Activated CD8-positive, alpha-beta memory T cell treated with anti-CD3 and anti-CD28 coated beads for 1 hour (primary cell): Measurements from ENCODE around the gene GCNA.
A peak's percentile ranks its signal among the peaks of the same experiment; 100 is the strongest.
"Not testable (repeated sequence)": the region's sequence is repeated elsewhere in the genome, so short reads cannot be mapped to it uniquely, and the experiment has no call there.

Experiments
- DNase-seq, 2 donors: peaks; one replicate each; pipeline ENCODE4 v3.0.0-alpha.2; 2020; ENCODE audit warnings: low read depth in 1 of 2; ENCODE audit errors: extremely low read depth in 1 of 2

Gene GCNA

DNA sequence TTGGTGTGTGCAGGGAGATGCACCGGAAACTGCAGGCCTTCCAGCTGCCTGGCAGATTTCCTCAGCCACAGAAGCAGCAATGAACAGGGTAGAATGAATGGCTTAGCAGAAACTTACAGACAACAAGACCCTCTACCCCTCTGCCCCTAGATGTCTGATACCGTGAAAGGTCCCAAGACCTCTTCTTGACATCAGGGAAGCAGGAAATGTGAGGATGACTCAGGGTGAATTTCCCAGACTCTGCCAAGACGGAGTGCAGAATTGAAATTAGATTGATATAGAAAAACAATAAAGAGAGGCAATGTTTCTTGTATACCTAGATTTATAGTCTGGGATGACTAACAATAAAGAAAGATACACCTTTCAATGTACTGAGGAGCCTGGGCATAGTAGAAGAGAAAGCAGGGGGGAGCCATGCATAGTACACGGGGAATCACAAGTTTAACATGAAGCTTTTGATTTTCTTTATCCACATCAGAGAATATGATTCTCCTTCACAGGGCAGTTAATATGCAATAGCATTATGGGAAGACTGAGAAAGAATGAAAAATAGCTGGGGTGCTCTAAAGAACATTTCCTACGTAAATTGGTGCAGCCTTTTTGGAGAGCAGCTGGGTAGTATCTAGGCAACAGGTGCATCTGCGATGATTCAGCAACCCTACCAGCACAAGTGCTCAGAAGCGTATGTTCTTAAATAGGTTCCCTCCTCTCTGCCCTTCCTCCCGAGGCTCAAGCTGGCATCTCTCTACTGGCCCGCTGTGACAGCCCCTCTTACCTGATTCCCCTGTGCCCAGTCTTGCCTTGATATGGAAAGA, 58.4 kb downstream of the GCNA start:
- no peak for DNase-seq

DNA sequence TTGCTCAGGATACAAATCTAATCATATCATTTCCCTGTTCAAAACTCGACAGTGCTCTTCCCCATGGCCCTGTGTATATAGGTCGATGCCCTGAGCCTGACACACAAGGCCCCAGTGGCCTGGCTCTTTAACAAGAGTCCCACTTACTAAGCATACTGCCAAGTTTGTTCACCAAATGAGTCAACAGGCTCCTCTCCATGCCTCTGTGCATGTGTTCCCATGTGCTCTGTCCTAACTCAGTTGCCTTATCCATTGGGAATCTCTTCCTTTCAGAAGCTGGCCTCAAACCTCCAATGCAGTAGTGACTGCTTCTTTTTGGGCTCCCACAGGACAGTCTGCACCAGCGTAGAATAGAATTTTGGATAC, 59.0 kb downstream of the GCNA start:
- DNase-seq: no peak

DNA sequence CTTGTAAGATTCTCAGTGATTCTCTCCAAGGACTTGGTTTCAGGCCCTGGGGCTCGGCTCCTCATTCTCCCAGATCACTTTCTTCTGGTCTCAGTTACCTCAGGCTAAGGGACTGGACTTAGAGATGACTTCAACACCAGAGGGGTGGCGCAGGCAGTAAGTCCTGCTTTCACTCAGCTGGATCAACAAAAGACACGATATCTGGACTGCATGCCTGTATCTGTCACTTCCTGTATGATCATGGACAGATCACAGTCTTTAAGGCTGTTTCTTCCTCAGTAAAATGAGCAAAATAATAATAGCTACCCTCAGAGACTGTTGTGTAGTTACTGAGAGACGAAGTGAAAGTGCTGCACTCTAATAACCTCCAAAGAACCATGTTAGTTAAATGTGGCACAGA, 59.6 kb downstream of the GCNA start:
- DNase-seq: no peak

DNA sequence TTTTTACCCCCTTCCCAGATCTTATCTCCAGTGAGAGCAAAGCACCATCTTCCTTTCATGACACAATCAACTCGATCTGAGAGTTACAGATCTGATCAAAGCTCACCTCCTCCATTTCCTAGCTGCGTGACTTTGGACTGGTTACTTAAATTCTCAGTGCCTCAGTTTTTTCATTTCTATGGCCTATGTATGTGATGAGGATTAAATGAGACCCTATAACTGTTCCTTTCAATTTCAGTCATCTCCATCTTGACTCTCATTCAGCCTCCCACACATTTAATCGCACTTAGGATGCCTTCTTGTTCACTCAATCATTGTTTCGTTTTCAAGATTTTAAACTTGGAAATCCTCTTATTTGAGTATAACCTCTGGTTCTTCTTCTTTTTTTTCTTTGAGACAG, 60.2 kb downstream of the GCNA start:
- no peak for DNase-seq

DNA sequence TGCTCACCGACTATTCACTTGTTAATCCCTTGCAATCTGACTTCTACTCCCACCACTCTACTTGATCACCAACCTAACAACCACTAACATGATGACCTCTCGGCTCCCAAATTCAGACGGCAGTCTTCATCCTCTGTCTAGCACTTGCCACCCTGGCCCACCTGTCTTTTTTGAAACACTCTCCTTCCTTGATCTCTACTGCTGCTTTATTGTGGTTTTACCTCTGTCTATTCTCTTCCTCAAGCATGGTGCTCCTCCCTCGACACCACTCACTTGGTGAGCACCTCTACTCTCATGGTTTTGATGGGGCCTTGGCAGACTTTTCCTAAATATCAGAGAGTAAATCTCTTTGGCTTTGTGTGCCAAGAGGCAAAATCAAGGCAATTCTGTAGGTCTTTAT, 61.8 kb downstream of the GCNA start:
- DNase-seq: no peak

DNA sequence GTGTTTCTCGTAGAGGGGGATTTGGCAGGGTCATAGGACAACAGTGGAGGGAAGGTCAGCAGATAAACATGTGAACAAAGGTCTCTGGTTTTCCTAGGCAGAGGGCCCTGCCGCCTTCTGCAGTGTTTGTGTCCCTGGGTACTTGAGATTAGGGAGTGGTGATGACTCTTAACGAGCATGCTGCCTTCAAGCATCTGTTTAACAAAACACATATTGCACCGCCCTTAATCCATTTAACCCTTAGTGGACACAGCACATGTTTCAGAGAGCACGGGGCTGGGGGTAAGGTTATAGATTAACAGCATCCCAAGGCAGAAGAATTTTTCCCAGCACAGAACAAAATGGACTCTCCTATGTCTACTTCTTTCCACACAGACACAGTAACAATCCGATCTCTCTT, 66.2 kb downstream of the GCNA start:
- not testable (repeated sequence) for DNase-seq

DNA sequence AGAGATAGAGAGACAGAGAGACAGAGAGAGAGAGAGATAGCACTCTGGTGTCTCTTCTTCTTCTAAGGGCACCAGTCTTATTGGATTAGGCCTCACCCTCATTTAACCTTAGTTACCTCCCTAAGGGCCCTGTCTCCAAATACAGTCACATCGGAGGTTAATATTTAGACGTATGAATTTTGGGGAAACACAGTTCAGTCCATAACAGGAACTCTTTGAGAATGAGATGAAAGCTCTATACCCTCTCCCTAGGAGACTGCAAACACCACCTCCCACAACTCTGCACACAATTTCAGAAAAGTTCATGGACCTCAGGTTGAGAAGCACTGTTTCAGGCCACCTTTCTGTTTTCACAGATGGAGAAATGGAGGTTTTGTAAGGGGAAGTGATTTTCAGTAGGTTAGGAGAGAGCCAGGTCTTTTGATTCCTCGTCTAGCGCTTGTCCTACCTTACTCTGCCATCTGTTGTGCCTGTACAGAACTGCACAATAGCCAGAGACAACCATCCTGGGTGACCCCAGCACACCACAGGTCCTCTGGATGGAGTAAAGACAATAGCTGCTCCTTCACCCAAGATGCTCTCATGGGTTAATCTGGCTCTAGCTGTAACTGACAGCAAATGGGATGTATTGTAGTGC, 72.2 kb downstream of the GCNA start:
- DNase-seq: no peak

DNA sequence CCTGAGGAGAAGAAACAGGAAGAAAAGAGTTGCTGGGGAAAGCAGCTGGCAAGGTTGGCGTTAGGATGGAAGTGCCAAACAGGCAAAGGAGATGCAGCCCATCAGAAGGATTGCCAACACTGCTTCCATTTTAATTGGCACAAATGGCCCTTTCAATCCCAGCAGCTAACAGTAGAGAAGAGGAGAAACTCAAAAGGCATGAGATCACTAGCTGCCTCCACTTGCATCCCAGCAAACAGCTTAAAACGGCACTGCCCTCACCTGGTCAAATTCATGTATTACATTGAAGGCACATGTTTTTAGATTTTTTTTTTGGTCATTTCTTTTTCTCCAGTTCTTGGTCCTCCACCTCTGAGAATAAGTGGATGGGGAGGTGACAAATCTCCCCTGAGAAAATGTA, 74.2 kb downstream of the GCNA start:
- peak in 1 of 2 donors; percentile 27 for DNase-seq

DNA sequence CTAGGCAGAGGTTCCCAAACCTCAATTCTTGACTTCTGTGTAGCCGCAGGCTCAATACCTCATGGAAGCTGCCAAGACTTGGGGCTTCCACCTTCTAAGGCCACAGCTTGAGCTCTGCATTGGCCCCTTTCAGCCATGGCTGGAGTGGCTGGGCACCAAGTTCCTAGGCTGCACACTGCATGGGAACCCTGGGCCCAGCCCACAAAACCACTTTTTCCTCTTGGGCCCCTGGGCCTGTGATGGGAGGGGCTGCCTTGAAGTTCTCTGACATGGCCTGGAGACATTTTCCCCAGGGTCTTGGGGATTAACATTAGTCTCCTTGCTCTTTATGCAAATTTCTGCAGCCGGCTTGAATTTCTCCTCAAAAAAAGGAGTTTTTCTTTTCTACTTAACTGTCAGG, 75.1 kb downstream of the GCNA start:
- no peak for DNase-seq

DNA sequence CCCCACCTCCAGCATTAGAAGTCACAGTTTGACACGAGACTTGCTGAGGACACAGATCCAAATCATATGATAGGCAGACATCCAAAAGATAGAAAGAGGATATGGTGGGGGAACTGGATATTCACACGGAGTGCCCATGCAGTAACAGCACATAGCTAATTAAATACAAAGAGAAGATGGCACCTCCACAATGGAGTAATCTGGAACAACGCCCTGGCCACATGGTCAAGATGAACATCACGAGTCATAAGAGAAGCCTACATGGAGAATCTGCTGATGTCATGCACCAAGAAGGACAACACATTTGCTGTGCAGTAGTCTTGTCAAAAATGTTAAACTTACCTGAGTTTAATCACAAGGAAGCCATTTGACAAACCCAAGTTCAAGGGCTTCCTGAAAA, 79.0 kb downstream of the GCNA start:
- no peak for DNase-seq

DNA sequence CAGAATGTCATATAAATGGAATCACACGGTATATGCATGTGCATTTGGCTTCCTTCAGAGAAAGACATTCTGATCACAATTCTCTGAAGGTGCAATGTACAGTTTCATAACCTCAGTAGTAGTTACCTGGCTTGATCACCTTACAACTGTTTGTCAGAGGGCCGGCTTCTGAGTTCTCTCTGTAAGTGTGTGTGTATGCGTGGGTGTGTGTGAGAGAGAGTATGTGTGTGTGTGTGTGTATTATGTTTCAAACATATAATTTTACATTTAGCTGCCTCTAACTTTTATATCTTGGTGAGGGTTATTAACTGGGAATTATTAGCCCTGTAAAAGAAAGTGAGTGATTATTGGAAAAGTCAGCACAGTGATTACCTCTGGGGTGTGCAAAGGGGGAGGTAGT, 81.1 kb downstream of the GCNA start:
- no peak for DNase-seq

DNA sequence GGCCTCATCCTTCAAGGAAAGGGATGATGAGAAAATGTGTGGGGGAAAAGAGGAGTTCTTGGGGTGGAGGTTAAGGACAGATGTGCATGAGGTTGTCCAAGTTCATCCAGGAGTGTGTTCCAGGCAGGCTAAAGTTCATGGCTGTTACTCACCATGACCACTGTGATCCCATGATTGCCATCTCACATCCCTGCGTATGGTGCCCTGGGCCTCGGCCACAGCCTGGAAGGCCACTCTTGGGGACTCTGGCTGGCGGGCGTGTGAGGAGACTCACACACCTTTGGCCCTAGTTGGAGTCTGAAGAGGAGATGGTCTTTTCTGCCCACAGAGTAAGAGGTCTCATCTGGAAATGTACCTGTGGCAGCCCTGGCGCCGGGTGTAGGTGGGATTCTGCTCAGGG, 81.7 kb downstream of the GCNA start:
- no peak for DNase-seq

DNA sequence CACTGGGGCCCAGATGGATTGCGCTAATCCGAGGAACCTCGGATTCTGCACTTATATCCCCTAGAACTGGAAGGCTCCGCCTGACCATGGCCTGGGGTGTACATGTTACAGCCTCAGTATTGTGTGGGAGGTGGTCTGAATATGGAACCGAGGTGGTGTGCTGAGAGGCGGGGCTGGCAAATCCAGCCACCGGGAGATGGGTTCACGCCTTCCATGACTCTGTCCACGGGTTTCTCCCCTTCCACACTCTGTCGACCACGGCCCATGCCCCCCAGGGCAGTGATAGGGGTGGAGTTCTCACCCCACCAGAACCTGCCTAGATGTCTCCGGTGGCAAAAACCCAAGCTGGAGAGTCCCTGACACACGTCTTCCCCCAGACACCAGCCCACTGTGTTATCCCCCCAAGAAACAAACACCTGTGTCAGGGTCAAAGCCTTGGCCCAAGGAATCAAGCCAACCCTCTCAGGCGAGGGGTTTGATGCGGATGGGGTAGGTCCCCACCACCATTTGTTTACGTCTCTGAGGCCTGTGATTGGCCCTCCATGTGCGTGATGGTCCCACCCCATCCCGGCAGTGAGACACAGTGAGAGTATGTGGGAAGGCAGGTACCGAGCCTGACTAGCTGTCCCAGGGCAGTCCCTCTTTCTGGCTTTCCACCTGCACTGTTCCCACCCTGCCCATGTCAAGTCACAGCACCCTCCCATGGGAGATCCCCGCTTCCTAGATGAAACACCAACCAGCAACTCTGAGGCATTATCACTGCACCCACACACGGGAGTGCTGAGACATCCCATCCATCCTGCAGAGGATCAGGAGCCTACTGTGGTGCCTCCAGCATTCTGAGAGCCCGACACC, 82.6 kb downstream of the GCNA start:
- DNase-seq: no peak

DNA sequence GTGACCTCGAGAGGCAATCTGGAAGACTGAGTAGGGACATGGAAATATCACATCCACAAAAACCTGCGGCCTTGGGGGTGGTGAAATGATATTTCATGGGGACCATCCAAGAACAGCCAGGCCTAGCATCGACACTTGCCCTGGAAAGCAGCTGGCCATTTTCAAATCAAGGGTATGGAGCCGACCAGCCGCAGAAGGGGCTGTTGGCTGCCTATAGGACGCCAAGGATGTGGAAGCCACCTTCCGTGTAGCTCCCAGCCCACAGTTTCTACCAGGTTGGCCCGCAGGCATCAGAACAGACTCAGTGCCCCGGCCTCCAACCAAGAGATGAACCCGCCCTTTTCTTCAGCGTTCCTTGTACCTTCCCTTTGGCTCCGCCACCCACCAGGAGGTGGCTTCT, 83.7 kb downstream of the GCNA start:
- no peak for DNase-seq

DNA sequence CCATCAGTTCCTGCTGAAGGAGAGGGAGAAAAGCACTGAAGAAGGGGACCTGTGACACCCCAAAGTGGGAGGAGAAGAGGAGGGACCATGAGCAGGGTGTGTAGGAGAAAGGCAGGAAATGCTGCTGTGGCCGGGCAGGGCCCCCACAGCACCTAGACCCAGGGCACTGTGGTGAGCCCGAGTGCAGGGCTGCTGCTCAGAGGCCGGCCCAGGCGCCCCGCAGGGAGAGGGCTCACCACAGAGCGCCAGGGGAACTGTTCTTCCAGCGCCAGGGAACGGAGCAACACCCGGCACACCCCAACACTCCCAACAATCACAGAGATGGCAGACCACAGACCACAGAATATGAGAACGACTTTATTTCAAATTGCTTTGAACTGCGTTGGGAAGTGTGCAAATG, 84.4 kb downstream of the GCNA start:
- not testable (repeated sequence) for DNase-seq
